Fibroblast of lung (primary cell): ENCODE results near the gene SLC12A1. TPM values are rescaled to one million over a fixed set of nuclear protein-coding genes. Genes with fewer than 3 reads are reported as not detected.
A peak's percentile ranks its signal among the peaks of the same experiment; 100 is the strongest.

ENCODE experiments used
- DNase-seq, 2 donors: peaks; one replicate each; pipeline versions ENCODE4 v3.0.0 to v3.0.0-alpha.2; 2010; ENCODE audit warnings: low read depth in 2 of 2
- H2AFZ ChIP-seq: 2 replicates; pipeline ENCODE4 v1.5.1; 2012; ENCODE audit warnings: low read length, control low read depth, inconsistent platforms
- H3K27ac ChIP-seq: 2 replicates; pipeline ENCODE4 v1.5.1; 2011; ENCODE audit warnings: low read length, control low read depth; ENCODE audit not compliant: insufficient read depth
- H3K27me3 ChIP-seq: 2 replicates; pipeline ENCODE4 v1.5.1; 2011; ENCODE audit warnings: mild to moderate bottlenecking, low read length; ENCODE audit not compliant: control insufficient read depth, insufficient read depth
- H3K36me3 ChIP-seq: 2 replicates; pipeline ENCODE4 v1.5.1; 2011; ENCODE audit warnings: low read length; ENCODE audit not compliant: control insufficient read depth, insufficient read depth
- H3K4me1 ChIP-seq: 2 replicates; pipeline ENCODE4 v1.5.1; 2011; ENCODE audit warnings: low read length; ENCODE audit not compliant: control insufficient read depth, insufficient read depth; ENCODE audit errors: extremely low read depth
- H3K4me2 ChIP-seq: 2 replicates; pipeline ENCODE4 v1.5.1; 2011; ENCODE audit warnings: low read length, control low read depth; ENCODE audit not compliant: insufficient read depth; ENCODE audit errors: extremely low read depth
- H3K4me3 ChIP-seq, 4 experiments: fragments of 200-600 bp in 1 of 4; sonication (generic) in 1 of 4; replicated peaks in 1 of 4; 2 replicates each; pipeline ENCODE4 v1.5.1; 2011 to 2016; ENCODE audit warnings: low read length in 4 of 4, low read depth in 3 of 4, mild to moderate bottlenecking in 3 of 4, control low read depth in 2 of 4, inconsistent platforms in 1 of 4, mixed read lengths in 1 of 4; ENCODE audit not compliant: insufficient read depth in 1 of 4; ENCODE audit errors: control extremely low read depth in 1 of 4
- H3K79me2 ChIP-seq: 2 replicates; pipeline ENCODE4 v1.5.1; 2012; ENCODE audit warnings: mild to moderate bottlenecking, low read length, inconsistent platforms; ENCODE audit not compliant: control insufficient read depth, insufficient read depth
- H3K9ac ChIP-seq: 2 replicates; pipeline ENCODE4 v1.5.1; 2011; ENCODE audit warnings: mild to moderate bottlenecking, low read length, control low read depth; ENCODE audit not compliant: insufficient read depth
- H3K9me3 ChIP-seq: 2 replicates; pipeline ENCODE4 v1.5.1; 2012; ENCODE audit warnings: low read depth, low read length; ENCODE audit not compliant: control insufficient read depth, insufficient read depth
- H4K20me1 ChIP-seq: 2 replicates; pipeline ENCODE4 v1.5.1; 2011; ENCODE audit warnings: low read length; ENCODE audit not compliant: control insufficient read depth, insufficient read depth; ENCODE audit errors: extremely low read depth
- CTCF ChIP-seq, 2 donors: IDR thresholded peaks in 1 of 2; conservative IDR thresholded peaks in 1 of 2; 1 replicate in 1 of 2; 2 replicates in 1 of 2; pipeline ENCODE4 v1.5.1; 2011 to 2012; ENCODE audit warnings: low read length in 2 of 2, control low read depth in 1 of 2, inconsistent platforms in 1 of 2, low read depth in 1 of 2, mild to moderate bottlenecking in 1 of 2
- EZH2 ChIP-seq: IDR thresholded peaks from 2 replicates; pipeline ENCODE4 v1.5.1; 2012; ENCODE audit warnings: low read length, control low read depth, mild to moderate bottlenecking; ENCODE audit errors: missing control alignments
- polyA plus RNA-seq, 2 donors: library from polyadenylated mRNA; depleted of rRNA in 1 of 2; stranded (reverse) in 1 of 2; unstranded in 1 of 2; fragments of >200 nt; gene quantifications; 2 replicates each; pipeline ENCODE4 v1.2.1, GENCODE V29; 2011 to 2012; ENCODE audit warnings: missing spikeins in 1 of 2
- total RNA-seq: library from RNA; depleted of rRNA; stranded (reverse); fragments of >200 nt; gene quantifications from 2 replicates; pipeline ENCODE4 v1.2.1, GENCODE V29; 2014

Gene SLC12A1
- total and polyA plus RNA-seq, 2 donors (not counting 1 experiment from before 2014, with no cell fraction given): not detected

- H3K9me3 ChIP-seq: no peaks in the 10 kb centered on the region
- H3K4me2 ChIP-seq: peak overlapping the region; percentile 92
- H3K79me2 ChIP-seq: peaks cover 14% of the 10 kb centered on the region
- peak in 1 of 2 donors; percentile 54 for DNase-seq
- H2AFZ ChIP-seq: peak overlapping the region; percentile 60
- H3K9ac ChIP-seq: peak overlapping the region; percentile 95
- H3K36me3 ChIP-seq: peaks cover 7% of the 10 kb centered on the region
- H3K4me3 ChIP-seq: peak overlapping the region; percentile 70 to 95 (median 84)
- no peaks in the 10 kb centered on the region for H3K27me3 ChIP-seq
- H3K4me1 ChIP-seq: peaks cover 7% of the 10 kb centered on the region
- TF ChIP-seq EZH2: no peak
- no peak for TF ChIP-seq CTCF (conservative IDR thresholded peaks at IDR 0.05 in 1 of 2, IDR thresholded peaks at IDR 0.05 in 1 of 2; ENCODE audit: low read depth in 1 of 2, low read length in 2 of 2)
- peak overlapping the region; percentile 95 for H3K27ac ChIP-seq
- H4K20me1 ChIP-seq: no peaks in the 10 kb centered on the region
Measured at GRCh38 chr15:48331796-48332641, 125.9 kb downstream of the SLC12A1 start.

GRCh38 chr15:48332642-48333034 lies 126.5 kb downstream of the SLC12A1 start:
- Histone ChIP-seq H3K27ac (no peak overlapping the region), H3K9ac (peak overlapping the region; percentile 63), H4K20me1 (no peaks in the 10 kb centered on the region), H3K9me3 (no peaks in the 10 kb centered on the region), H3K4me3 (peak overlapping the region; percentile 70 to 95 (median 84)), H3K36me3 (peaks cover 7% of the 10 kb centered on the region), H3K4me2 (peak overlapping the region; percentile 92), H3K4me1 (peaks cover 7% of the 10 kb centered on the region), H3K27me3 (no peaks in the 10 kb centered on the region), H3K79me2 (peaks cover 14% of the 10 kb centered on the region), H2AFZ (no peak overlapping the region)
- TF ChIP-seq EZH2: no peak
- TF ChIP-seq CTCF (conservative IDR thresholded peaks at IDR 0.05 in 1 of 2, IDR thresholded peaks at IDR 0.05 in 1 of 2; ENCODE audit: low read depth in 1 of 2, low read length in 2 of 2): no peak
- no peak for DNase-seq

GRCh38 chr15:48333540-48333939 lies 127.4 kb downstream of the SLC12A1 start:
- Histone ChIP-seq H3K9ac (no peak overlapping the region), H2AFZ (no peak overlapping the region), H3K4me1 (peaks cover 7% of the 10 kb centered on the region), H3K79me2 (peaks cover 14% of the 10 kb centered on the region), H3K27ac (no peak overlapping the region), H3K4me3 (peak overlapping the region in 2 of 4 experiments; percentile 70 to 95), H3K27me3 (no peaks in the 10 kb centered on the region), H3K9me3 (no peaks in the 10 kb centered on the region), H4K20me1 (no peaks in the 10 kb centered on the region), H3K36me3 (peaks cover 7% of the 10 kb centered on the region), H3K4me2 (peak overlapping the region; percentile 54)
- no peak for DNase-seq
- no peak for TF ChIP-seq CTCF (conservative IDR thresholded peaks at IDR 0.05 in 1 of 2, IDR thresholded peaks at IDR 0.05 in 1 of 2; ENCODE audit: low read depth in 1 of 2, low read length in 2 of 2)
- no peak for TF ChIP-seq EZH2
